HL-60/S4 (cell line): ENCODE measurements around the gene ABCC5.

Source experiments
- in situ Hi-C: fragments of 300-500 bp; cut with MboI; formaldehyde crosslinking; loops from 2 replicates; pipeline ENCODE4 v1.14.3; 2022; ENCODE audit warnings: low sequenced_read_pairs

Gene ABCC5

DNA sequence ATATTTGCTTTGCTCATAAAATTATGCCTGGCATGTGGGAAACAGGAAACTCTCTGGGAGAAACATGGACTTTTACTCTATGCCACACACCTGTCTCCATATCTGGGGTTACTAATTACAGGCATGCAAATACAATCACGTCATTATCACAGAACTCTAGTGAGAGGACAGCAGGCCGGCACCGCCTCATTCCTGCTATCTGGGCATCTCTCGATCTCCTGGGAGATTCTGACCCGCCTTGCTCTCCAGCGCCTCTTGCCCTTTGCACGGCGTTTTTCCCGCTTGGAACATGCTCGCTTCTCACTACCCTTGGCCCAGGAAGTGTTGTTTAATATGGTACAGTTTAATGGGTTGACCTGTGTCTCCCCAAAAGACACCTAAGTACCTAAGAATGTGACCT lies 87.6 kb downstream of the ABCC5 start:
- in situ Hi-C loops = no loop called here

DNA sequence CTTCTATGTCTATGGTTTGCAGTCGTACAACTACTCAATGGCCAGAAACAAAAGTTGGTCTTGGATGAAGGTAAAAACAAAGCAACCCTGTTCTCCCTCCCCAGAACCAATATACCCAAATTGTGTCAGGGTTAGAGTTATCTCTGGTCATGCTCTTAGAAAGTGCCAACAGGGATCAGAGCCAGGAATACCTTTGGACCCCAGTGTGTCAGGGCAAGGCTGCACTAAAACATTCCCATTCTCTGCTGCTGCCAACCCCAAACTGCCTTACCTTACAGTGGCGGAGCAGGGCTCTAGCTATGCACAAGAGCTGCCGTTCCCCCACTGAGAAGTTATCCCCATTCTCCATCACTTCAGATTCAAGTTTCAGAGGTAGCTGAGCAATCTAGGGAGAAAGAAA lies 90.6 kb downstream of the ABCC5 start:
- in situ Hi-C loops = no loop called here

DNA sequence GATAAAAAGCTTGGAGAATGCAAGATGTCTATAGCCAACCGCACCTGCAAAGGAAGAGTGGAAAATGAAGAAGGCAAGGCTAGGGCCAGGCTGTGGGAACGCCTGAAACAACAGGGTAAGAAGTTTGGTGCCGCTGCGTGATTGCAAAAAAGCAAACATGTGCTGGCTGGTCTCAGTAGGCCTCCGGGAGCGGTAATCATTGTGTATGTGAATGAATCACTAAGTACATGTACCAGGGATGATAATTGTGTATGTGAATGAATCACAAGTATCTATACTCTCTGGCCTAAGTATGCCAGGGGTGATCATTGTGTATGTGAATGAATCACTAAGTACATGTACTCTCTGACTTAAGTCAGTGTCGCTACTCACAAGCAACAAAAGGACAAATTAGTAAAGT lies 92.7 kb downstream of the ABCC5 start:
- in situ Hi-C loops = no loop called here

DNA sequence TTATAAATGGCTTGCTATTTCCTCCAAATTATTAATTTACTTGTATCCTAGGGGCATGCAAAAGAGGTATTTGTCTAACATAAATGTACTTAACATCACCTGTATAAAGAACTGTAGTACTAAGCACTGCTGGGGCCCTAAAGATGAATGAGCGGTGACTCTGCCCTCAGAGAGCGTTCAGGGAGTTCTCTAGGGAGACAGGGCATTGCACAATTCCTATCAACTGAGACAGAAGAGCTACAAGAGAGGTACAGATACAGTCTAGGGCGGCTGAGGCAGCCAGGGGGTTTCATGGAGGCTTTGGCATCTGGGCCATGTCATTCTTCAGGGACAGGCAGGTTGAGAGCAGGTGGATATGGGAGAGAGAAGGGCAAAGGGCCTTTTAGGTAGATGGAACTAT lies 93.1 kb downstream of the ABCC5 start:
- in situ Hi-C loops = no loop called here

DNA sequence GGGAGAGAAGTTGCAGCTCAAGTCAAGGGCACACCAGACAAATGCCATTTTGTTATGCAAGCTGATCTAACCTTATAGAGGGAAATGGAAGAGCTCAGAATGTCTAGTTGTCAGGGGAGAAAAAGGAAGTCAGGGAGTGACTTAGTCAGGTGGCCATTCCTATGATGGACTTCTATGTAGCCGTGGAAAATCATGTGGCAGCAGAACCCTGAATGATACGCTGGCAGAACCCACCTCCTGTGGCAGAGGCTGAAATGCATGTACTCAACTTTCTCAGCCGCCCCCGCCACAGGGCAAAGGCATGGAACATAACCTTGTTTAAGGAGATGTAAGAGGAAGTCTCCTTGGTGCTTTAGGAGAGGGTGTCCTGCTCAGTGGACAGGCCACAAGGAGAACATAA lies 95.3 kb downstream of the ABCC5 start:
- in situ Hi-C loops = no loop called here

DNA sequence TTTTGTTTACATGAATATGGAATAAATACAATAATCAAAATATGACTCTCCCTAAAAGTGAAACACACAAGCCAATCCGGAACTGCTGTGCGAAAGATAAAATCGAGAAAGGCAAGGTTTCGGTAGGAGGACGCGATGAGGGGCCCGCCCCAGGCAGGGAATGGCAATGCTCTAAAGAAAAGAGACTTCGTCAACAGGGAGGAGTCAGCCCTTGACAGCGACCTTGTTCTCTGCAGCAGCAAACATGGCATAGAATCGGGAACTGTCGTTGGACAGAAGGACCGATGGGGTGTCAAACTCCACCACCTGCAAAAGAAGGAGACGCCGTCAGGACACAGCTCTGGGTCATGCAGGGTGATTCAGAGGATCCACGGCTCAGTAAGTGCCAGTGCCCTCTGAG lies 96.6 kb downstream of the ABCC5 start:
- in situ Hi-C loops = no loop called here

DNA sequence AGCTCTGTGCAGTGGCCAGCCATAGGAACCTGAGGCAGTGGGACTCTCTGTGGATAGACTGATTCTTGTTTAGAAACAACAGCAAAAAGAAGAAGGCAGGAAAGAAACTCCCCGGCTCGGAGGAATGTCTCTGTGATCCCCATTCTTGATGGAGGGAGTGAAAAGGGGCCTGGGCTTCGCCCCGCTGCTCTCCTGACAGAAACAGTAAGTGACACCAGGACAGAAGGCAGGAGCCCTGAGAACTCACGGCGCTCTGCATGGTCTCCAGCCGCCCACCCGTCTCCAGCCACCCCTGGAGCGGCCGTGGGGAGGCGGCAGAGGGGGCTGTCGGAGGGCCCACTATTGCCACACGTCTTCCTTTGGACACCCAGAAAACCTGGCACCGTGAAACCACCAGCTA lies 97.3 kb downstream of the ABCC5 start:
- in situ Hi-C loops = no loop called here

DNA sequence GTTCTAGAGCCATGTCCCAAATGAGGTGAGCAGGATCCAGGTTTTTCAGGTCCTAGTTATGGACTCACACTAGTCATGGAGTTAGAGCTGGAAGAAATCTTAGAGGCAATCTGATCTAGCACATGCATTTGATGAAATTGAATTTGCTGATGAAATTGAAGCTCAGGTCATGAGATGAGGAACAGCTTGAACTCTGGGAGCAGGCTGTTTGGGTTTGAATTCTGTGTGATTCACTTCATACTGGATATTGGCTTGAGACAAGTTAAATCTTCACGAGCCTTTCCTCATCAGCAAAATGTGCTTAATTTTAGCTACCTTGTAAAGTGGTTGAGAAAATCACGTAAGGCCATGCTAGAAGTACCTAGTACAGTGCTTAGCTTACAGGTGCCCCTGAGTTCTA lies 99.5 kb downstream of the ABCC5 start:
- in situ Hi-C loops = no loop called here

DNA sequence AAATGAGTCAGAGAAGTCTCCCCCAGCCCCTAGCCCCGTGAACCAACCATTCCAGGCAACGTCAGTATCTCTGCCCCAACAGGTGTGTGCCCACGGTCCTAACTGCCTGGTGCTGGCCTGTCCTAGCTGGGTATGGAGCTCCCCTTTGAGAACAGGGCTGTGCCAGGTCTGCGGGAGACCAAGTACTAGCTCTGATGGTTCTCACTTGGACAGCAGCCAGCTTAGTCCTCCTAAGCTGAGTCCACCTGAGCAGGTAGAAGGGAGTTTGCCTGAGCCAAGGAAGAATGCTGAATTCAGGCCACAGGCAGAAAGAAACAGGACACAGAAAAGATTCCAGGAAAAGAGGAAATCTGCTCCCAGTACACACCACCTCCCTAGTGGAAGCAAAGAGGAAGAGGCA lies 99.9 kb downstream of the ABCC5 start:
- in situ Hi-C loops = no loop called here

DNA sequence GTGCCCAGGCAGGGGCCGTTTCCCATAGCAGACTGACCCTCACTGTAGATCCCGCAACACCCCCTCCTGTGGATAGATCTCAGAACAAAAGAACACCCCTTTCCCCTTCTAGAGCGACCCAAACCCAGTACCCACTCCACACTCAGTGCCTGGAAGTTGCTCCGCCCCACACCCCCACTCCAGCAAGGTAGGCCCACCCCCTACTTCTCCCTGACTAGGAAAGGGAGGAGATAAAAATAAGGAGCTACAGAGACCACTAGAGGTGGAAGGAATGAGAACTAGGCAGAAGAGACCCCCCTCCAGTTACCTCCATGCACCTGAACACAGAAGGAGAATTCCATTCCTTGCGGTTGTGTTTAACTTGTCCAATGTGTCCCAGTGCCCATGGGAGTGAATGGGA lies 102.8 kb downstream of the ABCC5 start:
- in situ Hi-C loops = no loop called here

DNA sequence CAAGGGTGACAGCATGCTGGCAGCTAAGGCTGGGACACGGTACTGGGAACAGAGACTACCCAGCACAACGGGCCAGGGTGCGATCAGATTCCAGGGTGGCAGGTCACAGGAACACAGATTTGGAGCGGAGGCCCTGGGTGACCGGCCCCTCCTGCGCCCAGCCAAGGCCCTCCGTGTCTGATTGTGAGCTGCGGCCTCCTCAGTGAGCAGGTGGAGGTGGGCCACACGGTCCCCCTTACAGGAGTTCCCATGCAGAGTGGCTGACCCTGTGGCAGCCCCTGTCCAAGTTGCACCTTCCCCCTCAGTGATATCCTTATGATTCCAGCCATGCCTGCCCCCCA lies 104.1 kb downstream of the ABCC5 start:
- in situ Hi-C loops = no loop called here

DNA sequence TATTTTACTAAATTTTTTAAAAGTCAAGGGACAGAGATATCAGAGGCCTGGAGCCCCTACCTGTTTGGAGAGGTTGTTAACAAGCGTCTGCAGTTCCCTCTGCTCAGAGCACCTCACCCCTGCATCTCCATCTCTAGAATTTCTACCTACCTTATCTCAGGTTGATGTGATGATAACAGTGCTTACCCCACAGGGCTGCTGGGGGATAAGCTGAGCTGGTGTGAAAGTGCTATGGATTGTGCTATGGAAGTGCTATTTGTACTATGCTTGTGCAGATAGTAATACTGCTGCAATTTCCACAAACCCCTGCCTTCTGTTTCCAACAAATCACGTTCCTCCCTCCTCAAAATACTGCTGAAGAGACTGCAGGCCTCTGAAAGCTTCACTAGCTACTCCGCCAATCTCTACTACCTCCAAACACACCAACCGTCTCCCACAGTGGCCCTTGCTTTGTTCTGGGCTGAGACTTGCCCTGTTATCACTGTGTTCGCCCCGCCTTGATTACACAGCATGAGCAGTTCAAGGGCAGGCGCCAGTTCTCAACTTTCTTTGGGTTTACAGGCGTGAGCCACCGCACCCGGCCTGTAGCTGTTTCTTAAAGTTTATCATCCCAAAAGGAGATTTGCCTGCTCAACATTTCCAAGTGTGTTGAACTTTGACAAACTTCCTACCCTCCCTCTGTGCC lies 104.6 kb downstream of the ABCC5 start:
- in situ Hi-C loops = no loop called here

DNA sequence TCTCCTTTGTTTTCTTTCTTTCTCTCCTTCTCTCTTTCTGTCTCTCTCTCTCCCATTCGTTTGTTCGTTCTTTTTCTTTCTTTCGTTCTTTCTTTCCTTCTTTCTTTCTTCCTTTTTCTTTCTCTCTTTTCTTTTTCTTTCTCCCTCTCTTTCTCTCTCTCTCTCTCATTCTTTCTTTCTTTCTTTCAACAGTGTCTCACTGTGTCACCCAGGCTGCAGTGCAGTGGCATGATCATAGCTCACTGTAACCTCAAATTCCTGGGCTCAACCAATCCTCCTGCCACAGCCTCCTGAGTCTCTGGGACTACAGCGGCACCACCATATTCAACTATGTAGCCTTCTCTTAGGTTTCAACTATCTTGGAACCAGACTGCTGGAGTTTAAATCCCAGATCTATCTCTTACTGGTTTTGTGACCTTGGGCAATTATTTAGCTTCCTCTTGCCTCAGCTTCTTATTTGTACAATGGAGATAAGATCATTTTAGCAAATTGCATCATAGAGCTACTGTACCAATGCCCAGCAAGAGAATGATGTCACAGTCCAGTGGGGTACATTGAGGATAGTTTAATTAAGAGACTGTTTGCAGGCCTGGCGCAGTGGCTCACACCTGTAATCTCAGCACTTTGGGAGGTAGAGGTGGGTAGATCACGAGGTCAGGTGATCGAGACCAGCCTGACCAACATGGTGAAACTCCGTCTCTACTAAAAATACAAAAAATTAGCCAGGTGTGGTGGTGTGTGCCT lies 105.7 kb downstream of the ABCC5 start:
- in situ Hi-C loops = no loop called here

DNA sequence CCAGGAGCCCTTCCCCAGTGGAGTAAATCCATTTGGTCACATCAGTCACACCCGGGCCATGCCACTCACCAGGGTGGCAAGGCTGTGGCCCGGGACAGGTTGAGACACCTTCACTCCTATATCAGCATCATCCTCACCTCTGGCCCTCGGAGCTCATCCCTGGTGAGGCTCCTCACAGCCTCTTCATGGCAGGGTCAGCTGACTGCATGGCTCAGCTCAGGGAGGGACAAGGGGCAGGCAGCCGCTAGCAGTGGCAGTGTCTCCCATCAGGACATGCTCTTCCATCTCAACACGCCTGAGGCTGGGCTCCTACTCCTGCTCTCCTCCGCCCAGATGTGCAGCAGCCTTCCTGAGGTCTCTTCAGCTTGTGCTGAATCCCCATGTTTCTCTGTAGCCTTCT lies 106.6 kb downstream of the ABCC5 start:
- in situ Hi-C loops = no loop called here

DNA sequence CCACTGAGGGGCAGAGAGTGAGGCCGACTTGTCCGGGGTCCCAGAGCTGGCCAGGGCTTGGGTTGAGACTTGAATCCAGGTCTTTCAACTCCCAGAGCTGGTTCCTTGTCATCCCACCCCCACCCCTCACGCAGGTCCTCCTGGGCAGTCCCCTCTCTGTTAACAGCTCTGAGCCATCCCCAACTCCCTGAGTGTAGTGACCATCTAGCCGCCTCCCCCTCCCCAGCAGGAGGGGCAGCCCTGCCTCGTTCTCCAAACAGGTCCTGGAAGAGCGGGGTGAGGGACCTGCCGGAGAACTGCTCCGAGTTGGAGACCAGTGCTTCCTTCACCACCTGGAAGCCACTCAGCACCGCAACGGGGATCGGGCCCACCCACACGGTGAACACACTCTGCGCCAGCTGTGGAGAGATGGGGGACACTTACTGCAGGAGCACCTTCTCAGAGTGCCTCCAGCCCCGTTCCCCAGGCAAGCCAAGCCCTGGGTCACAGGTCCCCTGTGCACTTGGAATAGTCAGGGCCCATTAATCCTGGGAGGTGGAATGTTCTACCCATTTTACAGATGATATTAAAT lies 108.6 kb downstream of the ABCC5 start:
- in situ Hi-C loops = no loop called here

DNA sequence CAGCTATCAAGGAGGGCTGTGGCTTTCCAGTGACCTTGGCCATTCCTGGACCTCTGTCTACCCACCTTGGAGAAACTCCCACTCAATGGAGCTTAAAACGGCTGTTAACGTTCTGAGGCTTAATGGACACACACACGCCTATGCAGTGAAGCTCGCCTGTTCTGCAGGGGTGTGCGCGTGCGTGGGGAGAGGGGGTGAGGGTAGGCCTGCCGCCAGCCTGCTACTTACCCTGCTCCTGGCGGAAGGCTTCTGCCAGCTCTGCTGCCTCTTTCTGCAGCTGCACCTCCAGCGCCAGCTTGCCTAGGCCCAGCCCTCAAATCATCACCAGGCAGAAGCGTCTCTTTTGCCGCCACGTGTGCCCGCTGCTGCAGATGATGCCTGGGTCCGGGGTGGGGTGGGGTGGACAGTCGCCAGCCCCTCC lies 109.8 kb downstream of the ABCC5 start:
- in situ Hi-C loops = no loop called here

DNA sequence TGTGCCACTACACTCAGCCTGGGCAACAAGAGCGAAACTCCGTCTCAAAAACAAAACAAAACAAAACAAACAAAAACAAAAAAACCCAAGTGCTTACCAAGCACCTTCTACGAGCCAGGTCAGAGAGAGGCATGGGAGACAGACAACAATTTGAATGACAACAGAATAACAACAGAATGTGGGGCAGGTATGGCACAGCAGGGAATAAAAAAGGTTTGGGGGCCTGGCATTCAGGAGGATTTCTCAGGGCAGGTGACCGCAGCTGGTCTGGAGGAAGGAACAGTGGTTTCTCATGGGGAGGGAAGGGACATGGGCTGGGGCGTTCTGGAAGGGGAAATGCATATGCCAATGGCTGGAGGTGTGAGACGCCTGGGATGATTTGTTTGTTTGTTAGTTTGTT lies 110.5 kb downstream of the ABCC5 start:
- in situ Hi-C loops = no loop called here

DNA sequence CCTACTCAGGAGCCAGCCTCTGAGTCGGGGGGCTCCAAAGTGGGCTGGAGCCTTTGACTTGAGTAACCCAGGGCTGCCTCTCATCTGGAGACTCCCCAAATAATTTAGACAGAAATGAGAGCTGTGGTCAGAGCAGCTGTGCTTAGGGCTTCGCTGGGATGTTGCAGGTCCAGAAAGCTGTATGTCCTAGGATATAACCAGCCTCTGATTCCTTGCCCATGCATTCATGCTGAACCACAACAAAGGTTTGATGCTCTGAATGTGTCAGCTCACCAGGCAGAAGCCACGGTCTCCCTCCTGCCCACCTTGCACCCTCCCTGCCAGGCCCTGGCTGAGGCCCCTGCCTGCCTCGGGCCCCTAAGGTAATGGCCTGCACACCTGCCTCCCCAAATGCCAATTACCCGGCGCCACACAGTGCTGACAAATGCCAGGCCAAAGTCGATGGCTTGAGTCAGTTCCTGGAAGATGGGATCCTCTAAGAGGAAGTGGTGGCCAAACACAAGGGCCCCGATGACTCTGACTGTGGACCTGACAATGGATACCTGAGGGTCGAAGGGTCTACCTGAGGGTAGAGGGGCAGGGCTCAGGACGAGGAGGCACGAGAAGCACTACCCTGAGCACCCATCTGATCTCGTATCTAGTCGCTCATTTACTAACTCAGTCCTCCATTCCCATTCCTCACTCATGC lies 111.3 kb downstream of the ABCC5 start:
- in situ Hi-C loops = no loop called here

DNA sequence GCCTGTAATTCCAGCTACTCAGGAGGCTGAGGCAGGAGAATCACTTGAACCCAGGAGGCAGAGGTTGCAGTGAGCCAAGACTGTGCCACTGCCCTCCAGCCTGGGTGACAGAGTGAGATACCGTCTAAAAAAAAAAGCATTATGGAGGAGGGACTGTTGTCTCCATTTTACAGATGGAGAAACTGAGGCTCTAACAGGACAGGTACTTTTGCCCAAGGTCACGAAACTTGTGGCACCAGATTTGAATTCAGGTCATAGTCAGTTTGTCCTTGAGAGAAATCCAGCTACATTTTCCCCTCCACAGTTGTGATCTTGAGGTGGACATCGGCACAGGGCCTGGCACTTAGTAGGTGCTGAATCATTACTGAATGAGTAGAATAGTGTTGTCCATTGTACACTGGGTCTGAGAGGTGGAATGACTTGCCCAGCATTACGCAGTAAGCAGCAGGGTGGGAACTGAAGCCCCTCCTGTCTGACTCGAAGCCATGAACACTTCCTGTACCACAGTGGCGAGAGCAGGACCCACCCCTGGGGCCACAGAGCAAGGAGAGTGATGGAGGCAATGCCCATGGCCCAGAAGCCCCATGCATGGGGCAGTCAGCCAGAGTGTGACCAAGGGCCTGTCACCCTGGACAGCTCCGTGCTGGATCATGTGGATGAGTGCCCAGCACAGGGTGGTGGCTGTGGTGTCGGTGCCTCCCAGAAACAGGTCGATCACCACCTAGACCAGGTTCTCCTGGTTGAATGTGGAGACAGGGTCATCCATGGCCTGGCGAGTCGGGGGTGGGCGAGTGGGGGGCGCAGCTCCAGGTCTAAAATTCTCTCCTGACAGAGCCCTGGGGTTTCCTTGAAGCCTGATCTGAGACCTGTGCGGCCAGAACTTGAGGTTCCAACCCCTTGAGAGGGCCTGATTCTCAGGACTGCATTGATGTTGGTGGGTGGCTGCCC lies 112.6 kb downstream of the ABCC5 start:
- in situ Hi-C loops = no loop called here

DNA sequence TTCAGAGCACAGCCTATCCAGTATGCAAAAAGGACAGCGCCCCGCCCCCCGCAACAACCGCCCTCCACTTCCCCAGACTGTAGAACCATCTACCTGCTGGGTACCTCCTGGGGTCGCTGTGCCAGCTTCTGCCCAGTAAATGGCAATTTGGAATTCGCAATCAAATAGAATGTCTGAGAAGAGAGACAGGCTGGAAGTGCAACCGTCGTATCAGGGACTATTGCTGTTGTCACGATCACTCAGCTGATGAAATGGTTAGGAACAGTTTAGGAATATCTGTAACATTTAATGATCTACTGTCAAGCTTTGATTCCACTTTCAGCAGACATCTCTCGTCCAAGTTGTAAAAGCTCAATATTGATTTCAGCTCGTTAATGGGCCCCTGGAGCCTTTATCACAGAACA lies 119.7 kb downstream of the ABCC5 start:
- in situ Hi-C loops = loop anchor here (10.0 to 25.0 kb wide), 3 partner anchors 387 to 639 kb away; no protein-coding TSS in a partner anchor

DNA sequence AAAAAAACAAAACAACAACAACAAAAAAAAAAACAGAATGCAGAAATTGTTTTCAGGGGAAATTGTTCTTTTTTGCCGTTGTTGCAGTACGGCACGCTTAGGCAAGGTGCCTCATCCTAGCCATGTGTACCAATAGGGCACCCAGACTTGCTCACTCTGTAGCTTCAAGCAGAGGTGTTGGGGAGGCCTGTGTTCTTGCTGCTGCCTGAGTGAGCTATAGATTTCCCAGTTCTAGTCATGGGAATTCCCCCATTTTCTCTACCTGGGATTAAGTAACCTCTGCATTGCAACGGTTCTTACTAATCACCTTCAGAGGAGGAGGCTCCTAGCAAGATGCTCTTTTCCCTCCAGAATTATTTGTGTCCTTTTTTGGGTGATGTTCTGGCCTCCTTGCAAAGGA lies 120.1 kb downstream of the ABCC5 start:
- in situ Hi-C loops = loop anchor here (10.0 to 25.0 kb wide), 3 partner anchors 387 to 640 kb away; no protein-coding TSS in a partner anchor
